ENCODE measurements around the gene CTSE.

- no peak for TF ChIP-seq POLR2A (IDR thresholded peaks at IDR 0.05; ENCODE audit: low read depth, low read length)
- TF ChIP-seq POLR2AphosphoS5 (IDR thresholded peaks at IDR 0.05; ENCODE audit: low read depth, low read length) = no peak
- no peak for TF ChIP-seq TAF1 (IDR thresholded peaks at IDR 0.05; ENCODE audit: borderline replicate concordance, low read depth, low read length)
Observed at GRCh38 chr1:206066479-206067171, 42.9 kb upstream of the CTSE start.
